GM12878 (cell line): ENCODE measurements around the gene LRRC75A. TPM values are rescaled to one million over a fixed set of nuclear protein-coding genes. Genes with fewer than 3 reads are reported as not detected.
A peak's percentile ranks its signal among the peaks of the same experiment; 100 is the strongest.

Experiments
- BCL11A ChIP-seq: IDR thresholded peaks from 2 replicates; pipeline ENCODE4 v1.6.1; 2011; ENCODE audit warnings: low read depth, low read length
- BHLHE40 ChIP-seq, 2 experiments: fragments of 450-650 bp in 1 of 2; IDR thresholded peaks; 2 replicates each; pipeline ENCODE4 v1.6.1; 2011 to 2017; ENCODE audit warnings: low read depth in 2 of 2, borderline replicate concordance in 1 of 2, improper control_type of control experiment in 1 of 2, low read length in 1 of 2, mild to moderate bottlenecking in 1 of 2
- CHD4 ChIP-seq: fragments of 200-600 bp; sonication (generic); IDR thresholded peaks from 2 replicates; pipeline ENCODE4 v1.6.1; 2016; ENCODE audit warnings: mild to moderate bottlenecking
- DPF2 ChIP-seq: fragments of 450-650 bp; IDR thresholded peaks from 2 replicates; pipeline ENCODE4 v1.6.1; 2017; ENCODE audit warnings: mild to moderate bottlenecking
- FOXM1 ChIP-seq: IDR thresholded peaks from 2 replicates; pipeline ENCODE4 v1.6.1; 2012; ENCODE audit warnings: low read depth, mild to moderate bottlenecking, inconsistent platforms, low read length, moderate library complexity
- GATAD2B ChIP-seq: fragments of 450-650 bp; conservative IDR thresholded peaks from 2 replicates; pipeline ENCODE4 v1.6.1; 2017; ENCODE audit warnings: low read depth, mild to moderate bottlenecking, moderate library complexity
- HCFC1 ChIP-seq: fragments of 150-350 bp; IDR thresholded peaks from 2 replicates; pipeline ENCODE4 v1.6.1; 2014; ENCODE audit warnings: low read length
- HDAC6 ChIP-seq: fragments of 200-600 bp; sonication (generic); IDR thresholded peaks from one replicate; pipeline ENCODE4 v1.8.0; 2017; ENCODE audit warnings: antibody characterized with exemption; ENCODE audit not compliant: unreplicated experiment
- HDGF ChIP-seq: fragments of 450-650 bp; IDR thresholded peaks from 2 replicates; pipeline ENCODE4 v1.6.1; 2016; ENCODE audit warnings: antibody characterized with exemption
- IRF4 ChIP-seq: IDR thresholded peaks from 2 replicates; pipeline ENCODE4 v1.6.1; 2011; ENCODE audit warnings: low read depth, low read length
- KAT2A ChIP-seq: conservative IDR thresholded peaks from 2 replicates; pipeline ENCODE4 v1.6.1; 2011; ENCODE audit warnings: low read depth, low read length; ENCODE audit not compliant: control insufficient read depth
- LARP7 ChIP-seq: fragments of 450-650 bp; IDR thresholded peaks from 2 replicates; pipeline ENCODE4 v1.6.1; 2017; ENCODE audit warnings: mild to moderate bottlenecking
- MEF2A ChIP-seq: IDR thresholded peaks from 2 replicates; pipeline ENCODE4 v1.6.1; 2011; ENCODE audit warnings: low read depth, mild to moderate bottlenecking, low read length, moderate library complexity; ENCODE audit not compliant: insufficient read depth
- MYB ChIP-seq: fragments of 150-350 bp; IDR thresholded peaks from 2 replicates; pipeline ENCODE4 v1.6.1; 2014; ENCODE audit warnings: mild to moderate bottlenecking, low read depth, low read length, borderline replicate concordance
- NBN ChIP-seq: fragments of 450-650 bp; IDR thresholded peaks from 2 replicates; pipeline ENCODE4 v1.6.1; 2016
- NFYB ChIP-seq: IDR thresholded peaks from 2 replicates; pipeline ENCODE4 v1.6.1; 2011; ENCODE audit warnings: low read depth, mild to moderate bottlenecking, low read length, improper control_type of control experiment, moderate library complexity; ENCODE audit not compliant: insufficient read depth
- PAX5 ChIP-seq: IDR thresholded peaks from 2 replicates; pipeline ENCODE4 v1.6.1; 2011; ENCODE audit warnings: low read depth, low read length, borderline replicate concordance
- PKNOX1 ChIP-seq: fragments of 450-650 bp; IDR thresholded peaks from 2 replicates; pipeline ENCODE4 v1.6.1; 2016; ENCODE audit warnings: mild to moderate bottlenecking
- PML ChIP-seq: IDR thresholded peaks from 2 replicates; pipeline ENCODE4 v1.6.1; 2012; ENCODE audit warnings: low read length, inconsistent platforms
- POLR2AphosphoS2 ChIP-seq: IDR thresholded peaks from 2 replicates; pipeline ENCODE4 v1.6.1; 2011; ENCODE audit warnings: low read depth, mild to moderate bottlenecking, low read length, improper control_type of control experiment, moderate library complexity
- RAD21 ChIP-seq: IDR thresholded peaks from 2 replicates; pipeline ENCODE4 v1.6.1; 2011; ENCODE audit warnings: mild to moderate bottlenecking, low read depth, low read length, moderate library complexity; ENCODE audit not compliant: insufficient read depth
- RUNX3 ChIP-seq: IDR thresholded peaks from 2 replicates; pipeline ENCODE4 v1.6.1; 2012; ENCODE audit warnings: low read length, inconsistent platforms
- SP1 ChIP-seq: IDR thresholded peaks from one replicate; pipeline ENCODE4 v1.6.1; 2011; ENCODE audit warnings: low read depth, low read length
- TCF7 ChIP-seq: IDR thresholded peaks from 2 replicates; pipeline ENCODE4 v1.6.1; 2014; ENCODE audit warnings: antibody characterized with exemption, borderline replicate concordance
- ZBED1 ChIP-seq: IDR thresholded peaks from 2 replicates; pipeline ENCODE4 v1.6.1; 2016; ENCODE audit warnings: borderline replicate concordance
- ZNF24 ChIP-seq: fragments of 450-650 bp; IDR thresholded peaks from 2 replicates; pipeline ENCODE4 v1.6.1; 2017; ENCODE audit warnings: antibody characterized with exemption, mild to moderate bottlenecking
- polyA plus RNA-seq, 11 experiments: library from polyadenylated mRNA; depleted of rRNA in 4 of 11; unstranded in 6 of 11; stranded (reverse) in 5 of 11; fragments of >200 nt; fragmentation: Nextera tagmentation in 4 of 11; fragmentation: Illumina TruSeq in 1 of 11; extraction: Ambion mirVana in 4 of 11; extraction: Trizol in 1 of 11; gene quantifications; 1 replicate in 1 of 11; 2 replicates in 10 of 11; pipeline versions ENCODE4 v1.2.1 to v1.2.3, GENCODE V29; 2011 to 2016; ENCODE audit warnings: inconsistent platforms in 2 of 11, missing spikeins in 2 of 11, low read depth in 1 of 11
- total RNA-seq, 4 experiments: library from RNA; depleted of rRNA in 3 of 4; stranded (reverse); fragments of >200 nt in 3 of 4; fragmentation: Illumina TruSeq in 1 of 4; extraction: Trizol in 1 of 4; gene quantifications; 2 replicates each; pipeline versions ENCODE4 v1.2.1 to v1.2.3, GENCODE V29; 2013 to 2021
- TF ChIP-seq, protein P1 (sequence below): fragments of 450-650 bp; IDR thresholded peaks from 2 replicates; pipeline ENCODE4 v1.6.1; 2017; ENCODE audit warnings: antibody characterized with exemption, mild to moderate bottlenecking, moderate library complexity
- TF ChIP-seq, protein P2 (sequence below): fragments of 450-650 bp; formaldehyde crosslinking; IDR thresholded peaks from 2 replicates; pipeline ENCODE4 v1.5.0; 2022; ENCODE audit warnings: mild to moderate bottlenecking, missing genetic modification characterization

Gene LRRC75A
- total and polyA plus RNA-seq, 10 of the 15 experiments (the other 5 are each of a cell fraction or from before 2014, with no cell fraction given): 0.01 to 1.3 (median 0.09) TPM; not detected in 2

DNA sequence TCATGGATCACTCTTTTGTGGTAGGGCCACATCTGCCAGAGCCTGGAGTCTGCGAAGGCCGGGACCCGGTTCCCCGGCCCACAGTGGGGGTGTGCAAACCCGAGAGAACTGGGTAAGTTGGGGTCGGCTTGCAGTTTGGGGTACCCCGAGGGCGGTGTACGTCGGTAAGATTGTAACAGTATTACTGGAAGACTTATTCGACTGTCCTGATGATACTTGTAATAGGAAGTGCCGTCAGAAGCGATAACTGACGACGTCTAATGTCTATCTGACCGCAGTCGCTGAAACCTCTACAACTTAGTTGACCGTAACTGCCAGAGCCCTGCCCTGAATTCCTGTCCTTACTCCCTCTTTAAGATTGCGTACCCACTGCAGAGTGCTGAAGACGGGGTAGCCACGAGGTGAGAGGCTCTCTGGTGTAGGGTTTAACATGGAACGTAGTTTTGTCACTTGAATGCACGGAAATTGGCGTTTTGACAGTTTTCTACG, 52.6 kb downstream of the LRRC75A start (continued):
- TF ChIP-seq IRF4 (no peak), SP1 (no peak), RUNX3 (peak; percentile 50), PKNOX1 (no peak), HCFC1 (no peak), PAX5 (no peak), RAD21 (no peak), POLR2AphosphoS2 (no peak), PML (peak; percentile 1; the same call in 1 of the 2 replicates), CHD4 (no peak), BCL11A (no peak), MYB (no peak), HDAC6 (no peak), GATAD2B (no peak), TCF7 (no peak), FOXM1 (no peak), ZBED1 (peak; percentile 39; the same call in 1 of the 2 replicates), MEF2A (no peak), DPF2 (peak; percentile 13; the same call in 1 of the 2 replicates), KAT2A (no peak), NBN (no peak), BHLHE40 (IDR thresholded peaks at IDR 0.05; ENCODE audit: borderline replicate concordance in 1 of 2, low read depth in 2 of 2, low read length in 1 of 2) (no peak), HDGF (no peak), LARP7 (peak; percentile 19; the same call in 1 of the 2 replicates), ZNF24 (no peak), NFYB (no peak)
- TF ChIP-seq, protein P1, sequence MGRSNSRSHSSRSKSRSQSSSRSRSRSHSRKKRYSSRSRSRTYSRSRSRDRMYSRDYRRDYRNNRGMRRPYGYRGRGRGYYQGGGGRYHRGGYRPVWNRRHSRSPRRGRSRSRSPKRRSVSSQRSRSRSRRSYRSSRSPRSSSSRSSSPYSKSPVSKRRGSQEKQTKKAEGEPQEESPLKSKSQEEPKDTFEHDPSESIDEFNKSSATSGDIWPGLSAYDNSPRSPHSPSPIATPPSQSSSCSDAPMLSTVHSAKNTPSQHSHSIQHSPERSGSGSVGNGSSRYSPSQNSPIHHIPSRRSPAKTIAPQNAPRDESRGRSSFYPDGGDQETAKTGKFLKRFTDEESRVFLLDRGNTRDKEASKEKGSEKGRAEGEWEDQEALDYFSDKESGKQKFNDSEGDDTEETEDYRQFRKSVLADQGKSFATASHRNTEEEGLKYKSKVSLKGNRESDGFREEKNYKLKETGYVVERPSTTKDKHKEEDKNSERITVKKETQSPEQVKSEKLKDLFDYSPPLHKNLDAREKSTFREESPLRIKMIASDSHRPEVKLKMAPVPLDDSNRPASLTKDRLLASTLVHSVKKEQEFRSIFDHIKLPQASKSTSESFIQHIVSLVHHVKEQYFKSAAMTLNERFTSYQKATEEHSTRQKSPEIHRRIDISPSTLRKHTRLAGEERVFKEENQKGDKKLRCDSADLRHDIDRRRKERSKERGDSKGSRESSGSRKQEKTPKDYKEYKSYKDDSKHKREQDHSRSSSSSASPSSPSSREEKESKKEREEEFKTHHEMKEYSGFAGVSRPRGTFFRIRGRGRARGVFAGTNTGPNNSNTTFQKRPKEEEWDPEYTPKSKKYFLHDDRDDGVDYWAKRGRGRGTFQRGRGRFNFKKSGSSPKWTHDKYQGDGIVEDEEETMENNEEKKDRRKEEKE: no peak
- TF ChIP-seq, protein P2, sequence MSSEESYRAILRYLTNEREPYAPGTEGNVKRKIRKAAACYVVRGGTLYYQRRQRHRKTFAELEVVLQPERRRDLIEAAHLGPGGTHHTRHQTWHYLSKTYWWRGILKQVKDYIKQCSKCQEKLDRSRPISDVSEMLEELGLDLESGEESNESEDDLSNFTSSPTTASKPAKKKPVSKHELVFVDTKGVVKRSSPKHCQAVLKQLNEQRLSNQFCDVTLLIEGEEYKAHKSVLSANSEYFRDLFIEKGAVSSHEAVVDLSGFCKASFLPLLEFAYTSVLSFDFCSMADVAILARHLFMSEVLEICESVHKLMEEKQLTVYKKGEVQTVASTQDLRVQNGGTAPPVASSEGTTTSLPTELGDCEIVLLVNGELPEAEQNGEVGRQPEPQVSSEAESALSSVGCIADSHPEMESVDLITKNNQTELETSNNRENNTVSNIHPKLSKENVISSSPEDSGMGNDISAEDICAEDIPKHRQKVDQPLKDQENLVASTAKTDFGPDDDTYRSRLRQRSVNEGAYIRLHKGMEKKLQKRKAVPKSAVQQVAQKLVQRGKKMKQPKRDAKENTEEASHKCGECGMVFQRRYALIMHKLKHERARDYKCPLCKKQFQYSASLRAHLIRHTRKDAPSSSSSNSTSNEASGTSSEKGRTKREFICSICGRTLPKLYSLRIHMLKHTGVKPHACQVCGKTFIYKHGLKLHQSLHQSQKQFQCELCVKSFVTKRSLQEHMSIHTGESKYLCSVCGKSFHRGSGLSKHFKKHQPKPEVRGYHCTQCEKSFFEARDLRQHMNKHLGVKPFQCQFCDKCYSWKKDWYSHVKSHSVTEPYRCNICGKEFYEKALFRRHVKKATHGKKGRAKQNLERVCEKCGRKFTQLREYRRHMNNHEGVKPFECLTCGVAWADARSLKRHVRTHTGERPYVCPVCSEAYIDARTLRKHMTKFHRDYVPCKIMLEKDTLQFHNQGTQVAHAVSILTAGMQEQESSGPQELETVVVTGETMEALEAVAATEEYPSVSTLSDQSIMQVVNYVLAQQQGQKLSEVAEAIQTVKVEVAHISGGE (CRISPR knock-in tag): no peak
